Tibial nerve (tissue), 4 donors: ENCODE data around the gene DCLK2. TPM values are rescaled to one million over a fixed set of nuclear protein-coding genes. Genes with fewer than 3 reads are reported as not detected.

Experiments used
- DNase-seq, 2 donors: peaks; one replicate each; pipeline ENCODE4 v3.0.0-alpha.2; 2019; ENCODE audit warnings: low spot score in 2 of 2
- H3K27ac ChIP-seq, 4 donors: fragments of 200-600 bp; sonication (generic) in 3 of 4; one replicate each; pipeline ENCODE4 v1.5.1; 2017 to 2019; ENCODE audit warnings: mild to moderate bottlenecking in 1 of 4
- H3K27me3 ChIP-seq, 2 donors: fragments of 200-600 bp; sonication (generic) in 1 of 2; one replicate each; pipeline versions ENCODE4 v1.5.1 to v1.6.0; 2017 to 2019
- H3K36me3 ChIP-seq, 3 donors: fragments of 200-600 bp; sonication (generic); one replicate each; pipeline ENCODE4 v1.5.1; 2018 to 2019
- H3K4me1 ChIP-seq, 4 donors: fragments of 200-600 bp; sonication (generic) in 3 of 4; one replicate each; pipeline ENCODE4 v1.5.1; 2017 to 2019
- H3K4me3 ChIP-seq, 4 donors: fragments of 200-600 bp; sonication (generic) in 3 of 4; one replicate each; pipeline ENCODE4 v1.5.1; 2017 to 2019; ENCODE audit warnings: mild to moderate bottlenecking in 1 of 4, moderate library complexity in 1 of 4
- H3K9me3 ChIP-seq, 4 donors: fragments of 200-600 bp; sonication (generic) in 3 of 4; one replicate each; pipeline ENCODE4 v1.5.1; 2017 to 2019
- CTCF ChIP-seq, 5 experiments: fragments of 200-600 bp in 3 of 5; fragments of 450-650 bp in 2 of 5; sonication (generic) in 3 of 5; IDR thresholded peaks; one replicate each; pipeline ENCODE4 v1.5.1; 2016 to 2019; ENCODE audit warnings: antibody characterized with exemption in 5 of 5, mild to moderate bottlenecking in 3 of 5, moderate library complexity in 2 of 5
- EP300 ChIP-seq, 2 donors: sonication (generic); formaldehyde crosslinking; IDR thresholded peaks; one replicate each; pipeline ENCODE4 v1.6.1; 2017; ENCODE audit warnings: antibody characterized with exemption in 2 of 2, mild to moderate bottlenecking in 1 of 2
- POLR2A ChIP-seq, 2 donors: fragments of 450-650 bp; IDR thresholded peaks; one replicate each; pipeline ENCODE4 v1.6.1; 2017; ENCODE audit warnings: antibody characterized with exemption in 2 of 2, mild to moderate bottlenecking in 2 of 2, moderate library complexity in 2 of 2
- WGBS, 2 donors: methylation state at CpG; one replicate each; pipeline ENCODE4 v1.1.5; 2018; 5-methylcytosine and 5-hydroxymethylcytosine counted together
- total RNA-seq, 4 donors: library from RNA; depleted of rRNA; stranded (reverse); fragments of >200 nt; gene quantifications; one replicate each; pipeline ENCODE4 v1.1.0, GENCODE V29; 2016

Gene DCLK2
- total RNA-seq, 4 donors from 2014 or later = 9.8 to 15.6 (median 10.7) TPM

- H3K27ac ChIP-seq = no peak overlapping the region
- H3K27me3 ChIP-seq = no peaks in the 10 kb centered on the region
- 90 to 95% methylated on average over 1 of the region's 1 CpG for WGBS, 2 donors
Measured at GRCh38 chr4:150150629-150151062, 72.4 kb downstream of the DCLK2 start.

GRCh38 chr4:150152766-150153165 is 74.5 kb downstream of the DCLK2 start:
- Histone ChIP-seq H3K4me1 (peaks cover 0 to 21% (median 0%) of the 10 kb centered on the region in 4 donors), H3K9me3 (no peaks in the 10 kb centered on the region), H3K27me3 (no peaks in the 10 kb centered on the region), H3K36me3 (no peaks in the 10 kb centered on the region), H3K4me3 (no peak overlapping the region), H3K27ac (no peak overlapping the region)
- WGBS, 2 donors = 35 to 37% methylated on average over 3 of the region's 3 CpGs
- DNase-seq = no peak
- TF ChIP-seq POLR2A (IDR thresholded peaks at IDR 0.05) (no peak), EP300 (IDR thresholded peaks at IDR 0.05) (no peak), CTCF (IDR thresholded peaks at IDR 0.05) (no peak)

More at GRCh38 chr4:150150629-150151062, 72.4 kb downstream of the DCLK2 start:
- Histone ChIP-seq H3K36me3 (no peaks in the 10 kb centered on the region), H3K4me1 (peaks cover 0 to 21% (median 0%) of the 10 kb centered on the region in 4 donors), H3K4me3 (no peak overlapping the region), H3K9me3 (no peaks in the 10 kb centered on the region)
- TF ChIP-seq CTCF (IDR thresholded peaks at IDR 0.05) (no peak), EP300 (IDR thresholded peaks at IDR 0.05) (no peak)
- DNase-seq = no peak

GRCh38 chr4:150155391-150155790 is 77.1 kb downstream of the DCLK2 start:
- DNase-seq = no peak
- no peaks in the 10 kb centered on the region for H3K9me3 ChIP-seq
- no peaks in the 10 kb centered on the region for H3K36me3 ChIP-seq
- peaks cover 0 to 9% (median 0%) of the 10 kb centered on the region in 4 donors for H3K4me1 ChIP-seq
- no peak overlapping the region for H3K27ac ChIP-seq
- no peak overlapping the region for H3K4me3 ChIP-seq
- WGBS, 2 donors = 88 to 90% methylated on average over 4 of the region's 4 CpGs
- H3K27me3 ChIP-seq = no peaks in the 10 kb centered on the region
- no peak for TF ChIP-seq EP300 (IDR thresholded peaks at IDR 0.05)
- TF ChIP-seq CTCF (IDR thresholded peaks at IDR 0.05) = no peak
- TF ChIP-seq POLR2A (IDR thresholded peaks at IDR 0.05) = no peak

- TF ChIP-seq POLR2A (IDR thresholded peaks at IDR 0.05) (no peak), CTCF (IDR thresholded peaks at IDR 0.05) (no peak), EP300 (IDR thresholded peaks at IDR 0.05) (no peak)
- no peak for DNase-seq
- WGBS, 2 donors = 98% methylated on average over 4 of the region's 4 CpGs
- Histone ChIP-seq H3K4me3 (no peak overlapping the region), H3K9me3 (no peaks in the 10 kb centered on the region), H3K27me3 (no peaks in the 10 kb centered on the region), H3K27ac (no peak overlapping the region), H3K36me3 (no peaks in the 10 kb centered on the region), H3K4me1 (peaks cover 0 to 4% (median 0%) of the 10 kb centered on the region in 4 donors)
Measured at GRCh38 chr4:150156543-150156942, 78.3 kb downstream of the DCLK2 start.

- H3K36me3 ChIP-seq = peaks cover 0 to 6% (median 0%) of the 10 kb centered on the region in 3 donors
- no peaks in the 10 kb centered on the region for H3K9me3 ChIP-seq
- TF ChIP-seq POLR2A (IDR thresholded peaks at IDR 0.05) = no peak
- DNase-seq = no peak
- H3K4me3 ChIP-seq = no peak overlapping the region
- H3K27ac ChIP-seq = no peak overlapping the region
- no peaks in the 10 kb centered on the region for H3K4me1 ChIP-seq
- 91 to 95% methylated on average over 1 of the region's 1 CpG for WGBS, 2 donors
- H3K27me3 ChIP-seq = no peaks in the 10 kb centered on the region
Measured at GRCh38 chr4:150158041-150158440, 79.8 kb downstream of the DCLK2 start.

GRCh38 chr4:150160473-150160872 is 82.2 kb downstream of the DCLK2 start:
- Histone ChIP-seq H3K4me1 (no peaks in the 10 kb centered on the region), H3K9me3 (no peaks in the 10 kb centered on the region), H3K4me3 (no peak overlapping the region), H3K36me3 (peaks cover 0 to 8% (median 0%) of the 10 kb centered on the region in 3 donors), H3K27ac (no peak overlapping the region), H3K27me3 (no peaks in the 10 kb centered on the region)
- no peak for TF ChIP-seq EP300 (IDR thresholded peaks at IDR 0.05)
- WGBS, 2 donors = 50 to 53% methylated on average over 2 of the region's 2 CpGs
- no peak for DNase-seq
